Jurkat, Clone E6-1 (cell line): ENCODE measurements around the gene RFTN2.
A peak's percentile ranks its signal among the peaks of the same experiment; 100 is the strongest.
"Not testable (repeated sequence)": the region's sequence is repeated elsewhere in the genome, so short reads cannot be mapped to it uniquely, and the experiment has no call there.

Experiments
- DNase-seq: peaks from one replicate; pipeline ENCODE4 v3.0.0-alpha.2; 2011; ENCODE audit warnings: low read depth, low spot score
- H3K4me3 ChIP-seq: 2 replicates; pipeline ENCODE4 v1.5.1; 2011; ENCODE audit warnings: mild to moderate bottlenecking, low read length, control low read depth, moderate library complexity

RFTN2 gene

DNA sequence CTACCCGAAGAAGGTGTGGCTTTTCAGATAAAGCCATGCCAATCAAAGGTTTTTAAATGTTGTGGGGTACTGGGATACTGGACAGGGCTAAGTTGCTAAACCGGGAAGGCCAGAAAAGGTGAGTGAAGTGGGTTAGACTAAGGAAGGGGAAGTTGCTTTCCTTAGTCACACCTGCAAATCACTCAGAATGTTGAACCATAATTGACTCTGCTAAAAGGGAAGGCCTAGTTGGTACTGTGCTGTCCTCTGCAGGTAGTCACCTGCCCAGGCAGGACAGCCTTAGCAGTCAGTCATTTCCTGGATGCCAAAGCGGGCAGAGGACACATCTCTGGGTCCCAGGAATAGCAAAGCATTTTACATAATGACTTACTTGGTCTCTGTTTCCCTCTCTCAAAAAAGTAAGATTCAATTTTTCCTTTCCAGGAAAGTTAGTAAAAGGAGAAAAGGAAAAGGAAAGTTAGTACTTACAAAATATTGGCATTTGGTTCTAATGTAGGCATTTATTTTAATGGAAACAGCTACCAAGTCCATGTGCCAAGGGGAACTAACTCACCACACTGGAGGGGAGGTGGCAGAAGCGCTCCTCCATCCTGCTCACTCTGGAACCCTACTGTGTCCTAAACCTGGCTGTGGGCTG, 60.3 kb downstream of the RFTN2 start:
- no peak for DNase-seq
- H3K4me3 ChIP-seq: no peak overlapping the region

DNA sequence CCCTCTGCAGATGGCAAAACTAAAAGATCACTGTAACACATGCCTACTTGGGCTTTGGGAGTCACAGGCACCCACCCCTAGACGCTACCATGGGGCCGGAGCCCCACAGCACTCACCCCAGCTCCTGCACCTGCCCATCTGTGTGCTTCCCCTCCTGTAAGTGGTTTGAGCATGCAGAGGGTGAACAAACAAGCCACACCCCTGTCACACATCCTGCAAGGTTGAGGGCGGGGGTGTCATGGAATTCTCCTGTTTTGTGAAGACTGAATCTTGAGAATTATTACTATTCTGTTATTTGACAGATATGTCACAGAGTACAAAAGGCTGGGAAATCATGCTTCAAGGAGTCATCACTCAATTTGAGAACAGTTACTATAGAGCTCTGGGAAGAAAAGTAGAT, 60.9 kb downstream of the RFTN2 start:
- DNase-seq: no peak
- H3K4me3 ChIP-seq: no peak overlapping the region

DNA sequence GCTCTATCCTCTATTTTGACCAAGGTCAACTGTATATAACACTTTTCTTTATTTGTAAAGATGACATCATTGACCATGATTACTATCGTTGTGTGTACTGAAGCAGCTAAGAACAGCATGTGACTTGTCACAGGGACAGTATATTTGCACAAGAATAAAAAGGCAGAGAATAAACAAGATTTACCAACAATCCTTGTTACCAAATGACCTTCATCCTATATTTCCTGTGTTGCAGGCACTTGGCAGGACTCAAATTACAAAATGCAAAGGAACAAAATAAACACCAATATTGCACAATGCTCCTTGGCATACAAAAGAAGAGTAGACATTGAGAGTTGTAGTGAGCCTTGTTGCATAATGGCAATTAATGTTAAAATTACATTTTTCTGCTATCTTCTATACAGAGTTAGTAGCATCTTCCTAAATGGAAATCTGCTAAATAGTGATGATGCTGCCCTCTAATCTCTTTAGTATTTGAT, 61.8 kb downstream of the RFTN2 start:
- no peak for DNase-seq
- no peak overlapping the region for H3K4me3 ChIP-seq

DNA sequence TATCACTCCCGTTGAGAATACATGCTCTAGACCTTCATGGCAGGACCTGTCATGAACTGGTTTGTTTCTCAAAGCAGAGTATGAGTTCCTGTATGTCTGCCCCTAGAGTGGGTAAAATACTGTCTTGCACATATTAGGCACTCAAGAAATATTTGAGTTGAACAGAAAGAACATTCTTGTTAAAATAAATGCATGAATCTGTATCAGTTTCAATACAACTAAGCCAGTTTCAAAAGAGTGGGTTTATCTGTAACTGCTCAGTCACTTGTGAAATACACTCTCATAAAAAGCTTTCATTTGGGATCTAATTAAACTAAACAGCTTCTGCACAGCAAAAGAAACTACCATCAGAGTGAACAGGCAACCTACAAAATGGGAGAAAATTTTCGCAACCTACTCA, 69.2 kb downstream of the RFTN2 start:
- DNase-seq: no peak
- H3K4me3 ChIP-seq: no peak overlapping the region

DNA sequence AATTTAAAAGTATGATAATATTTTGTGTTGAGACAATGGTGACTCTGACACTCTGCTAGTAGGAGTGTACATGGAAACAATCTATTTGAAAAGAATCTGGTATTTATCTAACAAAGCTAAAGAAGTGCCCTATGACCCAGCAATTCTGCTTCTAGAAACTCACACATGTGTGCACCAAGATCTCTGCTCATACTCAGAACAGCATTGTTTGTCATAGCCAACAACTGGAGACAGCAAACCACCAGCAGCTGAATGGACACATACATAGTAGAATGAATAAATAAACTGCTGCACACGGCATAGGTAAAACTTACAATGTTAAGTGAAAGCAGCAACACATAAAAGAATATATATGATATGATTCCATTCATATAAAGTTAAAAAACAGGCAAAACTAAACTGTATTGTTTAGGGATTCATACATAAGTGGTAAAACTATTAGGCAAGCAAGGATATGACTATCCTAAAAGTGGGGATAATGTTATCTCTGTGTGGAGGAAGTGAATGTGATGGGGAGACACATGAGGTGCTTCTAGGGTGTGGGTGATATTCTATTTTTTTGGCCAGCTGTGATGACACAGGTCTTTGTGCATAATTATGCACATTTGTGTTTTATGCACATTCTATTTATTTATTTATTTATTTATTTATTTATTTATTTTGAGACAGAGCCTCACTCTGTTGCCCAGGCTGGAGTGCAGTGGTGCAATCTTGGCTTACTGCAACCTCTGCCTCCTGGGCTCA, 71.1 kb downstream of the RFTN2 start:
- DNase-seq: no peak
- no peak overlapping the region for H3K4me3 ChIP-seq

DNA sequence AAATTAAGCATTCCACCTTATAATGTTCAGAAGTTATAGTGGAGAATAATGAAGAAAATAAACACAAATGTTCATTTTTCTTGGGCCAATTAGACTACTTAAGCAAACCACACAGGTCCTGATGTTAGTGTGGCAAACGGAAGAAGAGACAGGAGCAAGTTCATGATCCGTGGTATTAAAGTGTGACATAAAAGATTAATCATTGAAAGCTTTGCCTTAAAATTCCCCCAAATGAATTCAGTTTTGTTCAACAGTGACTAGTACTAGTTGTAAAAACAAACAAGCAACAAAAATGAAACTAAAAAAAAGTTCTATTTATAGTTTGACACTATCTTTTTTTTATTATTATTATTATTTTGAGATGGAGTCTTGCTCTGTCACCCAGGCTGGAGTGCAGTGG, 73.7 kb downstream of the RFTN2 start:
- no peak for DNase-seq

DNA sequence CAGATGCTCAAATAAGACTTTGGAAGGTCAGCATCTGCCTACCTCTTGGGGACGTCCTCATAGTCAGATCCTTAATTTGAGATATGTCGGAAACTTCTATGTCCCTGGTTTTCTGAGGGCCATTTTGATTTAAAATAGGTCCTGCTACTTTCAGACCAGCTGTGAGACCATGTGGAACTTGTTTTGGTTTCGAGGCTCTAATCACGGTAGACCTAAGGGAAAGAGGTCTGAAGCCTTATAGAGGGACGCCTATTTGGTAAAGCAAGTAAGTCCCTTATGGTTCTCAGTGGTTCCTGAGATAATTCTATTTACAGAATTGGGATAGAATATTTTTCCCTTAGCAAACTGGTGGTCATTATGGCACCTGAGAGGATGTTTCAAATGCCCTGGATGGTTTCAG, 75.1 kb downstream of the RFTN2 start:
- no peak overlapping the region for H3K4me3 ChIP-seq
- no peak for DNase-seq

More for the DNA sequence above, 73.7 kb downstream of the RFTN2 start:
- H3K4me3 ChIP-seq: no peak overlapping the region

DNA sequence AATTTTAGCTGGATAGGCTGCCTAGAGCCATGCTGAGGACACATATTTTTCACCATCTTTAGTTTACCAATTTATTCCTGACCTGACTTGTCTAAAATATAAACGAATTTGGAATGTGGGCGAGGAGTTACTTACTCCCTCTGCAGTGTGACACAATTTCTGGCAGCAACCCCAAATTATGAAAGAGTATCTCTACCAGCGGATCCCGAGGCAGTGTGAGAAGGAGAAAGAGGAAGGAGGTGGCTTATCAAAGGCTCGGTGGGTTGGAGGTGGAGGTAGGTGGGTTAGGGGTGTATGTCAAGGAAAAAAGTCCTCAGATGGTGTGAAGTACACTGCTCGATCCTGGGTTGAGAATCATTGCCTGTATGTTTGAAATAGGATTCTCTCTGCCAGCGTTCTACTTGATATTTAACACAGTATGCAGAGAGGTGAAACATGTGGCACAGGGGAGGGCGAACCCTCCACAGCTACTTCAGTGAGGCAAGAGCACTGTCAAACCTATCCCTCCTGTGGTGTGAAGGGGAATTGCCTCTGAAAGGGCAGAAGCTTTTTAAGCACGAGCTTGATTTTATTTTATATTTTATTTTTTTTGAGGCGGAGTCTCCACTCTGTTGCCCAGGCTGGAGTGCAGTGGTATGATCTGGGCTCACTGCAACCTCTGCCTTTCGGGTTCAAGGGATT, 76.0 kb downstream of the RFTN2 start:
- peak; percentile 81 for DNase-seq
- peak overlapping the region; percentile 10; the same call in 1 of the 2 replicates for H3K4me3 ChIP-seq

DNA sequence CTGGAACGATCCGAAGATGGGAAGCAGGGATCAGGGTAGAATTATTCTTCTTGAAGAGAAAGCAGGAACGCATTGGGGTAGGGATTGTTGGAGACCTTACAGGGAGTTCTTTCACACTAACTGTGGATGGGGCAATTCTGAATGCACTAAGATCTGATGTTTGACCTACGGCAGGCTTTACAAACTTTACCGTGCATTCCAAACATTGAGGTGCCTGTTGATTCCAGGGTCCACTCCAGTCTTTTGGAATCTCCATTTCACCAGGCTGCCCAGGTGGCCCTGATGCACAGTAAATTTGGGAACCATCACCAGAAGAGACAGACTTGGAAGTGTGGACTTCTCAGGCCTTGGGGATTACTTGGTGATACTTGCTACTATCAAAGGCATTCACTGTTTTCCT, 76.9 kb downstream of the RFTN2 start:
- no peak for DNase-seq
- H3K4me3 ChIP-seq: no peak overlapping the region

DNA sequence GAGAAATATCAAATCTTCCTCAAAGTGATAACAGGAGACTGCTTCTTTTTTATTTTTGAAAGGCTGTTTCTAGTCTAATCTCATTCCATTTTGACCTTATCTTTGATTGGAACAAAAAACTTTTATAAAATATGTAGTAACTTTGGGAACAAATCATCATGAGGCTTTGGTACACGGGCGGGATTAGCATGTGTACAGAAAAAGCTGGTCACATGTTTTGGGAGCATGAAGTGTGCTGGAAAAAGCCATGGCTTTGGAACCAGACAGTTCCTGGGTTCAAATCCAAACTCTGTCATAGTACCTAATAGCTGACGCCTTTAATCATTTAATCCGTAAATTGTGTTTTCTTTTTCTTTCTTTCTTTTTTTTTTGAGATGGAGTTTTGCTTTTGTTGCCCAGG, 78.2 kb downstream of the RFTN2 start:
- no peak for DNase-seq
- no peak overlapping the region for H3K4me3 ChIP-seq

DNA sequence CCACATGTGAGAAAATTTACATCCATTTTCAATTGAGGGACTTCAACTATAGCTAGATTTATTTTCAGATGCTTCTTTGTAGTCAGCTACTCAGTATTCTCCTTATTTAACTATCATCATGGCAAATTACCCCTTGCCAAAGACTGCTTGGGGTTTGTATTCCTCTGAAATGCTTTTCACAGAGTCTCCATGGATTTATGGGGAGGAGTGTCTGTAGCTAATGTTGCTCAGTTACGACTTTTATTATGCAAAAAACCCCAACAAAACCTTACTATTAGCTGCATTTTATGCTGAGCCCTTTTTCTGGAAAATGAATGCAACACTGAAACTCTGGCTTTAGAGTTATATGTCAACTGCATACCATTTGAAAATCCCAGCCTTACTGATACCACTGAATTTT, 78.6 kb downstream of the RFTN2 start:
- no peak for DNase-seq
- no peak overlapping the region for H3K4me3 ChIP-seq

DNA sequence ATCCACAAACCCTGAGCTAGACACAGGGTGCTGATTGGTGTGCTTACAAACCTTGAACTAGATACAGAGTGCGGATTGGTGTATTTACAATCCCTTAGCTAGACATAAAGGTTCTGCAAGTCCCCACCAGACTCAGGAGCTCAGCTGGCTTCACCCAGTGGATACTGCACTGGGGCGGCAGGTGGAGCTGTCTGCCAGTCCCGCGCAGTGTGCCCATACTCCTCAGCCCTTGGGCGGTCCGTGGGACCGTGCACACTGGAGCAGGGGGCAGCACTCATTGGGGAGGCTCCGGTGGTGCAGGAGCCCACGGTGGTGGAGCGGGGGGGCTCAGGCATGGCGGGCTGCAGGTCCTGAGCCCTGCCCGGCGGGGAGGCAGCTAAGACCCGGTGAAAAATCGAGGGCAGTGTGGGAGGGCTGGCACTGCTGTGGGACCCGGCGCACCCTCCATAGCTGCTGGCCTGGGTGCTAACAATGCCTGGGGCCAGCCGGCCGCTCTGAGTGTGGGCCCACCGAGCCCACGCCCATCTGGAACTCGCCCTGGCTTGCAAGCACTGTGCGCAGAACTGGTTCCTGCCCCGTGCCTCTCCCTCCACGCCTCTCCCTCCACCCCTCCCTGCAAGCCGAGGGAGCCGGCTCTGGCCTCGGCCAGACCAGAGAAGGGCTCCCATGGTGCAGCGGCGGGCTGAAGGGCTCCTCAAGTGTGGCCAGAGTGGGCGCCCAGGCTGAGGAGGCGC, 83.9 kb downstream of the RFTN2 start:
- H3K4me3 ChIP-seq: no peak overlapping the region
- DNase-seq: no peak

DNA sequence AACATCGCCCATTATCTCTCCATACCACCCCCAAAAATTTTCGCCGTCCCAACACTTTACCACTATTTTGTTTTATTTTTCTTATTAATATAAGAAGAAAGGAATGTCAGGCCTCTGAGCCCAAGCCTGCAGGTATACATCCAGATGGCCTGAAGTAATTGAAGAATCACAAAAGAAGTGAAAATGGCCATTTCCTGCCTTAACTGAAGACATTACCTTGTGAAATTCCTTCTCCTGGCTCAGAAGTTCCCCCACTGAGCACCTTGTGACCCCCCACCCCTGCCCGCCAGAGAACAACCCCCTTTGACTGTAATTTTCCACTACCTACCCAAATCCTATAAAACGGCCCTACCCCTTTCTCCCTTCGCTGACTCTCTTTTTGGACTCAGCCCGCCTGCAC, 88.1 kb downstream of the RFTN2 start:
- not testable (repeated sequence) for DNase-seq, H3K4me3 ChIP-seq

DNA sequence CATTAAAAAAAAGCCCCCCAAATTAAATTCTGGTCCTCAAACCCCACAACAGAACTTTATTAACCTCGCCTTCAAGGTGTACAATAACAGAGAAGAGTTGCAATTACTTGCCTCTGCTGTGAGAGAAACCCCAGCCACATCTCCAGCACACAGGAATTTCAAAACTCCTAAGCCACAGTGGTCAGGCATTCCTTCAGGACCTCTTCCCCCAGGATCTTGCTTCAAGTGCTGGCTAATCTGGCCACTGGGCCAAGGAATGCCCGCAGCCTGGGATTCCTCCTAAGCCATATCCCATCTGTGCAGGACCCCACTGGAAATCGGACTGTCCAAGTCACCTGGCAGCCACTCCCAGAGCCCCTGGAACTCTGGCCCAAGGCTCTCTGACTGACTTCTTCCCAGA, 95.2 kb downstream of the RFTN2 start:
- not testable (repeated sequence) for H3K4me3 ChIP-seq, DNase-seq

DNA sequence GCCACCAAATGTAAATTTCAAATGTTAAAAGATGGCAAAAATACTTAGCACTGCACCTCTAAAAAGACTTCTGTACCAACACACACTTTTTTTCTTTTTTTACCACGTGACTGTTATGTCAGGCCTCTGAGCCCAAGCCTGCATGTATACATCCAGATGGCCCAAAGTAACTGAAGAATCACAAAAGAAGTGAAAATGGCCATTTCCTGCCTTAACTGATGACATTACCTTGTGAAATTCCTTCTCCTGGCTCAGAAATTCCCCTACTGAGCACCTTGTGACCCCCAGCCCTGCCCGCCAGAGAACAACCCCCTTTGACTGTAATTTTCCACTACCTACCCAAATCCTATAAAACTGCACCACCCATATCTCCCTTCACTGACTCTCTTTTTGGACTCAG, 97.1 kb downstream of the RFTN2 start:
- not testable (repeated sequence) for DNase-seq, H3K4me3 ChIP-seq

DNA sequence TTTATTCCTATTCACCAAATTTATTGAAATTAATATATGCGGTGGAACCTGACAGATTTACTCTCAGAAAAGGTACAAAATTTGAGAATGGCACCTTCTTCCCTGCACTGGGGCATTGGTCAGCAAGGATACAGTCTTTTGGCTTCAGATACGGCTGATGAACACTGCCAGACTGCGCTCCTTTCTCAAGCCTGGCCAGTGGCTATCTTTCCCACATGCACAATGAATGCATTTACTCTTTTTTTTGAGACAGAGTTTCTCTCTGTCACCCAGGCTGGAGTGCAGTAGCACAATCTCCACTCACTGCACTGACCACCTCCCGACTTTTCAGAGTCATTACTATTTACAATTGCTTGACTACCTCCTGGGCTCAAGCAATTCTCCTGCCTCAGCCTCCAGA, 97.9 kb downstream of the RFTN2 start:
- no peak for DNase-seq
- H3K4me3 ChIP-seq: no peak overlapping the region

DNA sequence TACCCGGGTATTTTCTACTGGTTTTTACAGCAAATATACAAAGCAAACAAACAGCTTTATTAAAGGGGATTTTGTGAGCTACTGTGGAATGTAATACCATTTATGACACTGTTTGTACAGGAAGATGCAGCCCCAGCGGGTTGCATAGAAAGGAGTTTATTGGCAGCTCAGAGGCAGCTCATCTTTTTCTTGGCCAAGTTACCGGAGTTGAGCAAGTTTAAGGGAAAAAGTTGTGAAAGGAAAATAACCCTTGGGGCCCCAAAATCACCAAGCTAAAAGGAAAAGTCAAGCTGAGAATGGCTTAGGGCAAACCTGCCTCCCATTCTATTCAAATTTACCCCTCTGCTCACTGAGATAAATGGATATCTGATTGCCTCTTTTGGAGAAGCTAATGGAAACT, 98.8 kb downstream of the RFTN2 start:
- no peak overlapping the region for H3K4me3 ChIP-seq
- DNase-seq: no peak

DNA sequence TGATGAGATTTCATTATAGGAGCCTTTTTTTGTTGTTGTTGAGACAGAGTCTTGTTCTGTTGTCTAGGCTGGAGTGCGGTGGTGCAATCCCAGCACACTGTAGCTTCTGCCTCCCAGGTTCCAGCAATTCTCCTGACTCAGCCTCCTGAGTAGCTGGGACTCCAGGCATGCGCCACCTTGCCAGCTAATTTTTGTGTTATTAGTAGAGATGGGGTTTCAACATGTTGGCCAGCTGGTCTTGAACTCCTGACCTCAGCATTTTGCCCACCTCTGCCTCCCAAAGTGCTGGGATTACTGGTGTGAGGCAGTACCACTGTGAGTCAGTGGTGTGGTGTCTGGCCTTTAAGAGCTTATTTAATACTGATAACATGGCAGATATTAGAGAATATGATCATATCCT, 99.4 kb downstream of the RFTN2 start:
- no peak for DNase-seq
- no peak overlapping the region for H3K4me3 ChIP-seq

DNA sequence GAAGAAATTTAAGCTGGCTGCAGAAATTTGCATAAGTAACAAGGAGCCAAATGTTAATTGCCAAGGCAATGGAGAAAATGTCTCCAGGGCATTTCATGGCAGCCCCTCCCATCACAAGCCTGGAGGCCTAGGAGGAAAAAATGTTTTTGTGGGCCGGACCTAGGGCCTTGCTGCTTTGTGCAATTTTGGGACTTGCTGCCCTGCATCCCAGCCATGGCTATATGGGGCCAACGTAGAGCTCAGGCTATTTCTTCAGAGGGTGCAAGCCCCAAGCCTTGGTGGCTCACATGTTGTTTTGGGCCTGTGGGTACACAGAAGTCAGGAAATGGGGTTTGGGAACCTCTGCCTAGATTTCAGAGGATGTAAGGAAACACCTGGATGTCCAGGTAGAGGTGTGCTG, 101.8 kb downstream of the RFTN2 start:
- H3K4me3 ChIP-seq: no peak overlapping the region
- no peak for DNase-seq
